ENCODE data around the gene SLC16A9.

DNA sequence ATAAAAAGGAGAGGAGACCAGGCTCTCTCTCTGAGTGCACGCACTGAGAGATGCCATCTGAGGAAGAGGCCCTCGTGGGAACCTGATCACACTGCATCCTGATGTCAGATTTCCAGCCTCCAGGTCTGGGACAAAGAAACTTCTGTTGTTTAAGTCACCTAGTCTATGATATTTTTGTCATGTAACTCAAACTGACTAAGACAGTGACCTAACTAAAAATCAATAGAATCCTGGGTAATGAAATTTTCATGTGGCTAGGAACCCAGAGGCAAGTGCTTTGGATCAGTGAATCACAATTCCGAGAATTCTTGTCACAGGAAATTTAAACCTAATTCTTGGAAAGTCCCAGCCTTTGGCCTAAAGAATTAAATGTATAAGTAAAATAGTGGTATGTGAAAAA, 107.7 kb downstream of the SLC16A9 start:
- TF ChIP-seq YY1 (IDR thresholded peaks at IDR 0.05; ENCODE audit: extremely low read depth, insufficient replicate concordance, low read depth, low read length), result no peak
- TF ChIP-seq, protein P1, sequence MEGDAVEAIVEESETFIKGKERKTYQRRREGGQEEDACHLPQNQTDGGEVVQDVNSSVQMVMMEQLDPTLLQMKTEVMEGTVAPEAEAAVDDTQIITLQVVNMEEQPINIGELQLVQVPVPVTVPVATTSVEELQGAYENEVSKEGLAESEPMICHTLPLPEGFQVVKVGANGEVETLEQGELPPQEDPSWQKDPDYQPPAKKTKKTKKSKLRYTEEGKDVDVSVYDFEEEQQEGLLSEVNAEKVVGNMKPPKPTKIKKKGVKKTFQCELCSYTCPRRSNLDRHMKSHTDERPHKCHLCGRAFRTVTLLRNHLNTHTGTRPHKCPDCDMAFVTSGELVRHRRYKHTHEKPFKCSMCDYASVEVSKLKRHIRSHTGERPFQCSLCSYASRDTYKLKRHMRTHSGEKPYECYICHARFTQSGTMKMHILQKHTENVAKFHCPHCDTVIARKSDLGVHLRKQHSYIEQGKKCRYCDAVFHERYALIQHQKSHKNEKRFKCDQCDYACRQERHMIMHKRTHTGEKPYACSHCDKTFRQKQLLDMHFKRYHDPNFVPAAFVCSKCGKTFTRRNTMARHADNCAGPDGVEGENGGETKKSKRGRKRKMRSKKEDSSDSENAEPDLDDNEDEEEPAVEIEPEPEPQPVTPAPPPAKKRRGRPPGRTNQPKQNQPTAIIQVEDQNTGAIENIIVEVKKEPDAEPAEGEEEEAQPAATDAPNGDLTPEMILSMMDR (IDR thresholded peaks at IDR 0.05 in 2 of 3, conservative IDR thresholded peaks at IDR 0.05 in 1 of 3; ENCODE audit: borderline replicate concordance in 1 of 3, insufficient read depth in 1 of 3, low read depth in 2 of 3, low read length in 2 of 3), result no peak
- TF ChIP-seq EZH2 (IDR thresholded peaks at IDR 0.05), result no peak
- no peak for TF ChIP-seq RAD21 (IDR thresholded peaks at IDR 0.05; ENCODE audit: low read depth)
- TF ChIP-seq MAX (IDR thresholded peaks at IDR 0.05), result no peak
- TF ChIP-seq SP1 (IDR thresholded peaks at IDR 0.05; ENCODE audit: low read depth), result no peak
- TF ChIP-seq POLR2AphosphoS5 (IDR thresholded peaks at IDR 0.05; ENCODE audit: low read depth, low read length), result no peak
- no peak for TF ChIP-seq ZNF274 (IDR thresholded peaks at IDR 0.05; ENCODE audit: low read depth, low read length)
- no peak for TF ChIP-seq POLR2A (IDR thresholded peaks at IDR 0.05; ENCODE audit: borderline replicate concordance, extremely low read depth, insufficient read depth, insufficient read length)
- TF ChIP-seq JUND (IDR thresholded peaks at IDR 0.05), result no peak
- TF ChIP-seq, protein P2, sequence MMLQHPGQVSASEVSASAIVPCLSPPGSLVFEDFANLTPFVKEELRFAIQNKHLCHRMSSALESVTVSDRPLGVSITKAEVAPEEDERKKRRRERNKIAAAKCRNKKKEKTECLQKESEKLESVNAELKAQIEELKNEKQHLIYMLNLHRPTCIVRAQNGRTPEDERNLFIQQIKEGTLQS (IDR thresholded peaks at IDR 0.05), result no peak
- no peak for TF ChIP-seq ZBTB33 (IDR thresholded peaks at IDR 0.05; ENCODE audit: extremely low read depth, insufficient replicate concordance, low read length)
- TF ChIP-seq SIN3A (IDR thresholded peaks at IDR 0.05; ENCODE audit: low read depth), result no peak
